Right lung (tissue), 10 donors: ENCODE data around the gene RAB35. TPM values are rescaled to one million over a fixed set of nuclear protein-coding genes. Genes with fewer than 3 reads are reported as not detected.

Source experiments
- DNase-seq, 2 donors: peaks; one replicate each; pipeline ENCODE4 v3.0.0-alpha.2; 2013
- long read RNA-seq, 8 donors: transcript quantifications; one replicate each; lab custom pipeline, GENCODE V29; 2026
- polyA plus RNA-seq, 5 donors: library from polyadenylated mRNA; unstranded; fragments of 120-200 nt; gene quantifications; one replicate each; pipeline versions ENCODE4 v1.2.1 to v1.2.3, GENCODE V29; 2013; ENCODE audit warnings: inconsistent platforms in 1 of 5, low replicate concordance in 1 of 5; ENCODE audit not compliant: insufficient read length in 5 of 5, insufficient read depth in 1 of 5

The RAB35 gene
- 10 to 100 TPM; 32.9 to 42.9 (median 35.5) TPM for polyA plus RNA-seq
- long read RNA-seq, donor 1, transcript RAB35-201 (6 exons, 2,945 nt) = major isoform, 14 of 23 reads
- long read RNA-seq, donor 1, partial matches to known transcripts = 6 of 23 reads
- long read RNA-seq, donor 1, other reads (novel, unspliced or antisense) = 0 of 23 reads
- long read RNA-seq, donor 2, transcript RAB35-201 (6 exons, 2,945 nt) = major isoform, 14 of 15 reads
- long read RNA-seq, donor 2, partial matches to known transcripts = 0 of 15 reads
- long read RNA-seq, donor 2, other reads (novel, unspliced or antisense) = 0 of 15 reads
- long read RNA-seq, donor 3, transcript RAB35-201 (6 exons, 2,945 nt) = major isoform, 10 of 12 reads
- long read RNA-seq, donor 3, partial matches to known transcripts = 0 of 12 reads
- long read RNA-seq, donor 3, other reads (novel, unspliced or antisense) = 0 of 12 reads
- long read RNA-seq, donor 4, transcript RAB35-201 (6 exons, 2,945 nt) = major isoform, 8 of 15 reads
- long read RNA-seq, donor 4, partial matches to known transcripts = 7 of 15 reads
- long read RNA-seq, donor 4, other reads (novel, unspliced or antisense) = 0 of 15 reads
- long read RNA-seq, donor 5, transcript RAB35-201 (6 exons, 2,945 nt) = major isoform, 19 of 31 reads
- long read RNA-seq, donor 5, partial matches to known transcripts = 9 of 31 reads
- long read RNA-seq, donor 5, other reads (novel, unspliced or antisense) = 0 of 31 reads
- long read RNA-seq, donor 6, transcript RAB35-201 (6 exons, 2,945 nt) = major isoform, 15 of 17 reads
- long read RNA-seq, donor 6, partial matches to known transcripts = 0 of 17 reads
- long read RNA-seq, donor 6, other reads (novel, unspliced or antisense) = 0 of 17 reads
- long read RNA-seq, donor 7, transcript RAB35-201 (6 exons, 2,945 nt) = major isoform, 12 of 15 reads
- long read RNA-seq, donor 7, partial matches to known transcripts = 0 of 15 reads
- long read RNA-seq, donor 7, other reads (novel, unspliced or antisense) = 0 of 15 reads
- long read RNA-seq, donor 8, transcript RAB35-201 (6 exons, 2,945 nt) = major isoform, 9 of 9 reads
- long read RNA-seq, donor 8, partial matches to known transcripts = 0 of 9 reads
- long read RNA-seq, donor 8, other reads (novel, unspliced or antisense) = 0 of 9 reads

DNA sequence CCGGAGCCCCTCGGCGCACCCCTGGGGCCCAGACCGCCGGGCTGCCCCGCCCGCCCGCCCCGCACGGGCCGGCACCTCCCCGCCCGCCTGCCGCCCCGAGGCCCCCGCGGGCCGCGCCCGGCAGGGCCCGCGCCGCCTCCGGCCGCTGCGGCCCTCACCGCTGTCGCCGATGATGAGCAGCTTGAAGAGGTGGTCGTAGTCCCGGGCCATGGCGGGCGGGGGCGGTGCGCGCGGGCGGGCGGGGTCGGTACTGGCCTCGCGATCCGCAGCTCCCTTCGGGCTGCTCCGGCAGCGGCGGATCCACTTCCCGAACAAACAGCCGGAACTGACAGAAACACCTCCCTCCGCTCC, at the start of gene RAB35:
RAB35 (minus strand) TSS at position 313 of the 351 bp plus-strand sequence; CDS start at position 210, 103 bp downstream.
- DNase-seq = no peak

DNA sequence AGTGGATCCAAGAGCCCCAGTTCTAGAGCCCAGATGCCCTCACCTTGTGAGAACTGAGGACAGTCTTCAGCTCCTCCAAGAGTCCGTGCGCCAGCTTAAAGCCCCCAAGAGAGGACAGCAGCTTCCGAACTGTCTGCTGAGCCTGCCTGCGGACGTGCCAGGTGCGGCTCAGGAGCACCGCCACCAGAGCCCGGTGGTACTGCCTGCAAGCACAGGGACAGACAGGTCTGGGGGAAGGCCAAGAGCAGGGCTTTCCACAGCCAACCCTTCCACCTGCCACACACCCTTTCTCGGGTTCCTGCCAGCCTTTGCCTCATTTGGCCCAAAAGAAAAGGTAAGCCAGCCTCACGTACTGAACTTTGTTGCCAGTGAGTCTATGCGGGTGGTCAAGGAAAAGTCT, 47.7 kb upstream of the RAB35 start:
- no peak for DNase-seq

DNA sequence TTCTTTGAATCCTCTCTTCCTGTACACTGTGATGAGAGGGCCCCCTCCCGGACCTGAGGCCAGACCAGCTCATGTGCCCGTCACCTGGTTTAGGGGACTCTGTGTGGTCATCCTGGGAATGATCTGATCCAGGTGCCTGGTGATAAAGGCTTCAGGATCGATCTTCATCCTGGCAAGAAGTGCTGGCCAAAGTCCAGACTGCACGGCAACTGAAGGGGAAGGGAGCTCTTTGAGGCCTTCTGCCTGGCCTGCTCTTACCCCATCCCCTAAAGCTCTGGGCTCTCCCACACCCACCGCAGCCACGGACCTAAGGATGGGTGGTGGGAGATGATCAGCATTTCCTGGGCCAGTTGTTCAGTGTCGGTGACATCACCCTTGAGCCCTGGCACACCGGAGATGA, 46.2 kb upstream of the RAB35 start:
- no peak for DNase-seq

DNA sequence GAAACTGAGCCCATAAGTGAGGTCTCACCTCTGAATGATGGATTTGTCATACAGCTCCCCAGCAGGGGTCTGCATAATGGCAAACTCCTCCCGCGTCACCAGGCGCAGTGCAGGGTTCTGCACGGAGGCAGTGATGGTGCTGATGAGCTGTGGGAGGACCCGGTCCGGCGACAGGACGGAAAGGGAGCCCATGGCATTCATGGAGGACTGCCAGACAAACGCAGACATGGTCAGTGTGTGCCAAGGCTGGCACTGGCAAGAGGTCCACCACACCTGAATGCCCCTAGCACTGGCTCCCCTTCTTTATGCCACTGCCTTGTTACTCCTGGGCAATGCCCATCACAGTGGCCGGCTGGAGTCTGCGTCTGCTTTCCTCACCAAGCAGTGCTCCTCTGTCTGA, 45.3 kb upstream of the RAB35 start:
- no peak for DNase-seq

DNA sequence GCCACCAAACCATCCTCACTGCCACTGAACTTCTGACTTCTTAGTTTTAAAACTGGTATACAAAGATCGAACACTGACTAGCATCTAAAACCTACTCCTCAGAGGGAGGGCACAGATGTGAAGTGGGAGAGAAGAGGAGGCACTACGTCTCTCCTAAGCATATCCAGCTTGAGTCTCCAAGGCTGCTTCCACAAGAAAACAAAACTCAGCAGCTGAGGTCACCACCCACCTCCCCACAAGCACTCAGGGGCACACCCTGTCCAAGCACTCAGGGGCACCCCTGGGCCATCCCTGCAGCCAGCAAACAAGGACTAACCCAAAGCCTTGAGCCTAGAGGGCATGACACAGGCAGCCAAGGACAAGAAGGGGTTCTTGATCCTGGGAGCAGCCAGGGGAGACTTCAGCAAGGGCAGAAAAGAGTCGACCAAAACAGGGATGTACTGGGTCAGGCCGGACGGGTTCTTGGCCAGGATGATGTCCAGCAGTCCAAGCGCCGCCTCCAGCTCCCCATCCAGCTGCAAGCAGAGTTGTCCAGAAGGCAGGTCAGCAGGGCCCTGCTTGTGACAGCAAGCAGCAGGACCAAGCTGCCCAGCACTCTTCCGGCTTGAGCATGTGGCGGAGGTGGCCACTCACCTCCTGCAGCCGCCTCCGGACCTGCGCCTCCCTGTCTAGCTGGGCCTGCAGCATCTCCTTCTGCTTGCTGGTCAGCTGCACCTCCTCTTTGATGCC, 43.1 kb upstream of the RAB35 start:
- DNase-seq = no peak

DNA sequence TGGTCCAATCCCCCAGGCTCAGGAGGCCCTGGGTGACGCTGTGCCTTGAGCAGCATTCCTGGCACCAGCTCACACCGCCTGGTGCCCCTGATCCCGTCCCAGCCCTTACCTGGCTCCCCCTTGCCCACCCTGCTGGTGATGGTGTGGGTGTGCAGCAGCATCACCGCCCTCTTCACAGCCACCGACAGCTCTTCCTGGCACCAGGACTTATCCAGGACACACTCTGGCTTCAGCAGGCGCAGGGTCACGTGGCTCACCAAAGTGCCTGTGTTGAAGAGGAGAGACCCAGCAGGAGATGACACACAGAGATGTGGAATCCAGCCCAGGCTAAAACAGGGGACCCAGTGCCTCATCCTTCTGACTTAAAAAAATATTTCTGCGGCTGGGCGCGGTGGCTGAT, 41.8 kb upstream of the RAB35 start:
- no peak for DNase-seq

DNA sequence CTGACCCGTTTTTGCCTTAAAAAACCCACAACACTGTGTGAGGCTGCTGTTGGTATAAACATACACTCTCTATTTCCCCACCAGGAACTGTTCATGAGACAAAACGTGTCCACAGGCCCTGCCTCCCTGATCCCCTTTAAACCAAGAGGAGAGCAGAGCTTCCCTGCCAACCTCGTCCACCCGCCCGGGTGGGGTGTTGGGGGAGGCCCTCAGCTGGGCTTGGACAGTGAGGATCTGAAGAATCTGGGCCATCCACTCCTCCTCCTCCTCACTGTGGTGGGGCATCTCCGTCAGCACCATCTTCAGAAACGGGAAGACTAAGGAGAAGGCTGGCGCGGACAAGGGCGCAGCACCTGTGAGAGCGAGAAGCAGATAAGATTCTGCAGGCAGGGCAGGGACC, 41.1 kb upstream of the RAB35 start:
- no peak for DNase-seq

DNA sequence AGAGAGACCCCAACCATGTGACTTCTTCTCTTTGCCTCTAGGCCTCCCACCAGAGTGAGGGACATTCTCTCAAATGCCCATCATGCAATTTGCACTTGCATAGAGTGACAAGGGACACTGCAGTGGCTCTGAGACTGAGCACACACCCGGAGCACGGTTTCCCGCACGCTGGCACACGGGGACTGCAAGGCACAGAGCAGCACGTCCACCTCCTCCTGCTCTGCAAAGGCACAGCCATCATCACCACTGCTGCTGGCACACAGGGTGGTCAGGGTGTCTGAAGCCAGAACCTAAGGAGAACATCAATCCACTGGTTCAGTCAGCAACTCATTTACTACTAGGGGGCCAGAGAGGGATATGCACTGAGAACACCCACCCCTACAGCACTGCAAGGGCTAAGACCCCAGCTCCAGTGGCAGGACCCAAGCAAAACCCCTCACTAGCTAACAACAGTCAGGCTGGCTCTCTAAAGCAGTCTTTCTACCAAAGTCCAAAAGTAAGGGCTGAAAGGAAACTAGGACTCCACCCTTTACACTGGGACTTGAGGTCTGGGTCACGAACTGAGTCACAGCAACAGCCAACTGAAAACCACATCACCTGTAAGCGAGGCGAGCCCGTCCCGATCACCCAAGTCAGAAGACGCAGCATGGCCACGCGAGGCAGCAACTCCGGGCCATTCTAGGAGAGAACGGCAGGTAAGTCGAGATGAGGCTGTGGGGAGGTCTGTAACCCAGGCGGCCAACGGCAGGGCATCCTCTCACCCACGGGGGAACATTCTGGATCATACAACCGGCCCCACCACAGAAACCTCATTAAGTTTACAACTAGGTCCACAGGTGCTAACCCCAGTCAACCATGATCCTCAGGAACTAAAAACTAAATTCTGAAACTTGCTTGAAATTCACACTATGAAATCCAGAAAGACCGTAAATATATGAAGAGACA, 40.0 kb upstream of the RAB35 start:
- DNase-seq = no peak

DNA sequence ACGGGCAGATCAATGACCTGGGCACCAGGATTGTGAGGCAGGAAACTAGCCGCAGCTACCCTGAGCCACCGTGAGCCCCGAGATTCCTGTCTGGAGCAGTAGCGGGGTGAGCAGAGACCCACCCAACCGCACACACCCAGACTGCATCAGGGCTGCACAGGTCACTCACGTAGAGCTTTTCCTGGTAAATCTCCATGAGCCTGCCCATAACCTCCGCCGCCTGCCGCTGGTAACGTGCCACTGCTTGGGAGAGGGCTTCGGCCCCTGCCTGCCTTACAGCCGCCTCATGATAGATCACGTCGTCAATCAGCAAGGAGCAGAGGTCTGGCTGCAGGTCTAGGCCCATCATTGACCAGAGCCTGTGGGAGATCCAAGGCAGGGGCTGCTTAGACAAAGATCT, 38.5 kb upstream of the RAB35 start:
- DNase-seq = no peak

DNA sequence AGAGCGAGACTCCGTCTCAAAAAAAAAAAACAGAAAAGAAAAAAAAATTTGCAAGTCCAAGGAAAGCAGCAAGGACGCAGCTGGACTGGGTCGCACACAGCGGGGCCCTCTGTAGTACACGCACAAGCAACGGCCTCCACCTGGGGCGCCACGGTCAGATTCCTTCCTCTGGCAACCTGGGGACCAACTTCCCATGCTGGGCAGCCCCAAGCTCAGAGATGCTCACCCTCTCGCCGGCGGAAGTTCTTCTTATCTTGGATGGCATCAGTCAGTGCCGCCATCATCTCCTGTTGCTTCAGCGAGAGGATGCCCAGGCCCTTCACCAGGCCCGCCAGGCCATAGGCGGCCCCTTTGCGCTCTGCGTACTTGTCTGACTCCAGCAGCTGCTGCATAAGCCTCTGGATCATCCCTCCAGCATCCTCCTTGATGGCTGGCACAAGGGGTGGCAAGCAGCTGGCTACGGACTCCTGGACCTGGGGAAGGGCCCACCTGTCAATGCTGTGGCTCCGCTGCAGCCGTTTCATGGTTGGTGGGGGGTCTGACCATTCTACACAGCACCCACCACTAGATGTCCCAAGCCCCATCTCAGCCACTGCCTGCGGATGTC, 34.5 kb upstream of the RAB35 start:
- DNase-seq = no peak

DNA sequence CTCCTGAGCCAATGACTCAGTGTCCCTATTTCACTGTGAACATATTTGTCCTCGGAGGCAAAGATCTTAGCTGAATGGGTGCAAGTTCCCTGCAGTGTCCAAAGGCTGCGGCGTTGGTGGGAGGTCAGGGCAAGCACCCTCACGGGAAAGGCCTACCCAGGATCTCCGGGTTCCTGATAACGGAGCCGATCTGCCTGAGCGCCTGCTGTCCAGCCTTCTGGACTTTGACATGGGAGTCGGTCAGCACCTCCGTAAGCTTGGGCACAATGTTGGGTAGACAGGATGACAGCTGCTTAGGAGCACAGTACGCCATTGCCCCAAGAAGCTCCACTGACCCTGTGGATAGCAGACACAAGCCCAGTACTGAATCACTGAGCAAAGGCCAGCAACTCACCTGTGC, 31.5 kb upstream of the RAB35 start:
- no peak for DNase-seq

DNA sequence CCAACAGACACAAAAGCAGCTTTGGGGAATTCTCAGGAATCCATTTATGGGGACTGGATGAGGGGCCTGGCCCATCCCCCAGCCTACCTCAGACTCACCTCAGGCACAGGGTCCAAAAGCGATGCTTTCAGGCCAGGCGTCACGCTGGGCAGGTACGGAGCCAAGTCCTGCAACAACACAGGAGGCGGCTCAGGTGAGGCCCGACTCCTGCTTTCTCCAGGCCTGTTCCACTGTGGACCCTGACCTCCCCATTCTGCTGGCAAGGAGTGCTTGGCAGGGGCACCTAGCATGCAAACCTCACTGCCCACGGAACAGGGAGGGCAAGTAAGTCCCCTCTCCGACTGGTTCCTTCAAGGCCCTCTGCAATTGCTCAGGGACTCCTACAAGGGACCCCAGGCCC, 28.6 kb upstream of the RAB35 start:
- no peak for DNase-seq

DNA sequence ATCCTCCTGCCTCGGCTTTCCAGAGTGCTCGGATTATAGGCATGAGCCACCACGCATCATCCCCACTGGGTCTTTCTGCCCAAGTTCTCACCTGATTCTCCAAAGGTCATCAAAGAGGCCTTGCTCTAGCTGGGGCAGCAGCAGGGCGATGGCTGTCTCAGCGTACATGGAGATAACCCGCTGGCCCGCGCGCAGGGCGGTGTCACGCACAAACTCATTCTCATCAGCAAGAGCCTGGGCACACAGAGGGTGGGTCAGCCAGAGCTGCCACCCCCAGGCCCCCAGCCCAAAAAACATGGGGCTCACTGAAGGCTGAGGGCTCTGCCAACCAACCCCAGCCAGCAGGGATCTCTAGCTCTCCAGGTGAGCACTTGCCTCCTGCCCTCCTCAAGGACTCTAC, 27.7 kb upstream of the RAB35 start:
- no peak for DNase-seq

DNA sequence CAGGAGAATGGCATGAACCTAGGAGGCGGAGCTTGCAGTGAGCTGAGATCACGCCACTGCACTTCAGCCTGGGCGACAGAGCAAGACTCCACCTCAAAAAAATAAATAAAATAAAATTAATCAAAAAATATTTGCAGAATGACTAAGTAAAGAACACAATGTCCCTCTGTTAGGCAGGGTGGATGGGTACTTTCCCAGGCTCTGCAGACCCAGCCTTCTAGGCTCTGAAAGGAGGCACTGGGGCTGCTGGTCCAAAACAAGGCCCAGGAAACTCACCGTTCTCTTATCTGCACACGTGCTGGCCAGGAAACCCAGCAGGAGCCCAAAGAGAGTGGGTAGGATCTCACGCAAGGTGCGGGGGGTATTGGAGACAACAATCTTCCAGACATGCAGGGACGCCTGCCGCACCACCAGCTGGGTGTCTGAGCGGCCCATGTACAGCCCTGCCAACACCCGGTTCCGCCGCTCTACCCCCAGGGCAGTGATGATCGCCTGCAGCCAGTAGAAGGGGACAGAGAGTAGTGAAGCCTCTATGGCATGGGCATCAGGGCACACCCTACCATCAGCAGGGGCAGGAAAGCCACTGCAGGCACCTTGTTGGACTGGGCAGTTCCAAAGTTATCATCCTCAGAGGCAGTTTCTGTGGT, 25.8 kb upstream of the RAB35 start:
- no peak for DNase-seq

DNA sequence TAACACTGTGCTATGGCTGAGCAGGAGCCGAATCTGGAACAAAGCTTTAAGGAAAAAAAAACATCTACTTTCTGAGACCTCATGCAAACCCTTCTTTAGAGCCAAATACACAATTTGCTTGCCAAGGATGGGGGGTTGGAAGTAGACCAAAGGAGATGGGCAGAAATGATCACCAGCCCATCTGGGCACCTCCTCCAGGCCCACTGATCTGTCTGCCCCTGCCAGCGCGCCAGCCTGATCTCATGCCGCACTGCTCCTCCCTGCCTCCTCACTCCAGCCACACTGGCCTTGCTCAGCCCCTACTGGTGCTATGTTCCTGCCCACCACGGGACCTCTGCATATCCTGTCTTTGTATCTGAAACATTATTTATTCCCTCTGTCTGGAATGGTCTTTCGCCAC, 24.8 kb upstream of the RAB35 start:
- no peak for DNase-seq

DNA sequence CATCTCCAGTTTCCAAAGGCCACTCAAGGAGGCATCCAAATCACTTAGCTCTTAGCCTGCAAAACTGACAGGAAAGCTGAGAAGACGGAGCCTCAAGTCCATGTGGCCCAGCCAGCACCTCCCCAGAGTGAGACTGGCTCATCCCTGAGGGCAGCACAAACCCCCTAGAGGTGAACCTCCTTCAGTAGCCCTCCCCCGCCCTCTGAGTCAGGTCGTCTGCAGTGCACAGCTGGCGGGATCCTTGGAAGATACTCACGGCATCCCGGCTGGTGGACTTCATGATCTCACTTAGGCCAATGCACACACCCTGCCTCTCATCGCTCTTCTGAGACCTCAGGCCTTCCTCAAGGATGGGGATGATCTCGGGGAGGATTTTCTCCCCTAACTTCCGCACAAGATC, 24.1 kb upstream of the RAB35 start:
- no peak for DNase-seq

DNA sequence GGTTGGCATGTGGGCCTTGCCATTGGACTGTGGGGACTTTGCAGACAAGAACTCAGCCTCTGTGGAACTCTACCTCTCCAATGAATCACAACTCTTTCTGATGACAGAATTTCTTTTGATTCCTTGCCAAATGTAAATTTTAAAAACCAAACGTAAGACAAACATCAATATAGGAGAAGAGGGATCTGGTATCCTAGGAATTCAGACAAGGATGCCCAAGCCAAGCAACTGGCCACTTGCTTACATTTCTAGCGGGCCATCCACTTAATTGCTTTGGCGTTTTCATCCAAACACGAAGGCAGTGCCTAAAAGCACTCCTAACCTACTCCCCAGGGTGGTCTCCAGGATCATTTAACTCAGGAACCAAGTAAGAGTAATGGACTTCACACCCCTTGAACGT, 23.4 kb upstream of the RAB35 start:
- no peak for DNase-seq

DNA sequence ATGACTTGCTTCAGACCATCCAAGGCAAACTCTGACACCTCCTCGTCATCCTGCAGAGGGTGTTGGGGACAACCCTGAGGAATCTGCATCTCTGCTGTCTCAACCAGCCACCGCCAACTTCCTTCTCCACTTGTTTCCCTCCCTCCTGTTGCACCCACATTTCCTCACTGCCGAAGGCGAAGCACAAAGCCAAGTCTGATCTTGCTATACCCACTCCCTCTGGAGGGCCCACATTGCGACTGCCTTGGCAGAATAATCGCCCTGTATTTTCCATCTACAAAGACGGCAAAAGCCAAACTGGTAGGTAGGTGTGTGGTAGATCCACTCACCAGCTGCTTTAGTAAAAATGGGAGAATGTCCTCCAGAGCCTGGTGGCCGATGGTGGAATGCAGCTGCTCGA, 21.8 kb upstream of the RAB35 start:
- no peak for DNase-seq

DNA sequence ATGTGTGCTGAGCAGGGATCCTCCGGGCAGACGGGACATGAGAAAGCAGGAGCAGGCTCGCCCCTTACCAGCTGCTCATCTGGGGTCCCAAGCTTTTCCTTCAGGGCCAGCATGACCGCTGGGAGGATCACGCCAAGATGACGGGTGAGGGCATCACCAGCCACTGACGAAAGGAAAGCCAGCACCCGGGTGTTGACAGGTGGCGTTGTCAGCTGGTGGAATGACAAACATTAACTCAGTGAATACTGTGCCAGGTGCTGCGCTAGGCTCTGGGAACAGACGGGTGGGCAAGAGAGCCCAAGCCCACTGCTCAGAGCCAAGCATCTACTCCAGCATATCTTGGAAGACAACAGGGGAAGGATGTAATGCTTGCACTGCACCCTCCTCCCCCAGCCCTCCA, 21.3 kb upstream of the RAB35 start:
- no peak for DNase-seq
